Transverse colon (tissue), 3 donors: ENCODE data around the gene FBXO33.

ENCODE experiments used
- EP300 ChIP-seq: sonication (generic); formaldehyde crosslinking; IDR thresholded peaks from one replicate; pipeline ENCODE4 v1.6.1; 2017; ENCODE audit warnings: antibody characterized with exemption, low read depth
- TF ChIP-seq, protein P1 (sequence below), 5 experiments: fragments of 200-600 bp in 3 of 5; fragments of 450-650 bp in 2 of 5; sonication (generic) in 3 of 5; IDR thresholded peaks; 1 replicate in 2 of 5; 2 replicates in 3 of 5; pipeline ENCODE4 v1.5.1; 2016 to 2017; ENCODE audit warnings: antibody characterized with exemption in 5 of 5, inconsistent platforms in 3 of 5, mild to moderate bottlenecking in 2 of 5, moderate library complexity in 1 of 5

DNA sequence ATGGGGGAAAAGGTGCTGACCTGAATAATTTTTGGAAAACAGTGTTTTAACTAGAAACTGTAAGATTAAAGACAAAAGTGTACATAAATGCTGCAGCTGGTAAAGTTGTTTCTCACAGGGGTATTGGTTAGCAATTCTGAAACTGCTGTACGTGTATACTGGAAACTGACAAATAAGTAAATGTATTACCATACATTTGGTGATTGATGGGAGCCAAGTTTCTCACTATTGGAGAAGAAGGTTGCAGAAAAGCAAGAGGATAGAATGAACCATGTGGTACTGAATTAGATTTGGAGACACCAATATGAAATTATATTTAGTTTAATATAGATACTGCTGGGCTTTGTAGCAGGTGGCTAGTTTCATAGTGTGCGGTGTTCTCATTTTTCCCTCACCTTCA, 19.6 kb upstream of the FBXO33 start:
- TF ChIP-seq, protein P1, sequence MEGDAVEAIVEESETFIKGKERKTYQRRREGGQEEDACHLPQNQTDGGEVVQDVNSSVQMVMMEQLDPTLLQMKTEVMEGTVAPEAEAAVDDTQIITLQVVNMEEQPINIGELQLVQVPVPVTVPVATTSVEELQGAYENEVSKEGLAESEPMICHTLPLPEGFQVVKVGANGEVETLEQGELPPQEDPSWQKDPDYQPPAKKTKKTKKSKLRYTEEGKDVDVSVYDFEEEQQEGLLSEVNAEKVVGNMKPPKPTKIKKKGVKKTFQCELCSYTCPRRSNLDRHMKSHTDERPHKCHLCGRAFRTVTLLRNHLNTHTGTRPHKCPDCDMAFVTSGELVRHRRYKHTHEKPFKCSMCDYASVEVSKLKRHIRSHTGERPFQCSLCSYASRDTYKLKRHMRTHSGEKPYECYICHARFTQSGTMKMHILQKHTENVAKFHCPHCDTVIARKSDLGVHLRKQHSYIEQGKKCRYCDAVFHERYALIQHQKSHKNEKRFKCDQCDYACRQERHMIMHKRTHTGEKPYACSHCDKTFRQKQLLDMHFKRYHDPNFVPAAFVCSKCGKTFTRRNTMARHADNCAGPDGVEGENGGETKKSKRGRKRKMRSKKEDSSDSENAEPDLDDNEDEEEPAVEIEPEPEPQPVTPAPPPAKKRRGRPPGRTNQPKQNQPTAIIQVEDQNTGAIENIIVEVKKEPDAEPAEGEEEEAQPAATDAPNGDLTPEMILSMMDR (IDR thresholded peaks at IDR 0.05) = no peak
- TF ChIP-seq EP300 = no peak
